ENCODE results near the gene EPAS1. TPM values are rescaled to one million over a fixed set of nuclear protein-coding genes. Genes with fewer than 3 reads are reported as not detected.

Gene EPAS1
- total RNA-seq, 2 experiments from 2014 or later: 4.2 to 5.4 TPM

DNA sequence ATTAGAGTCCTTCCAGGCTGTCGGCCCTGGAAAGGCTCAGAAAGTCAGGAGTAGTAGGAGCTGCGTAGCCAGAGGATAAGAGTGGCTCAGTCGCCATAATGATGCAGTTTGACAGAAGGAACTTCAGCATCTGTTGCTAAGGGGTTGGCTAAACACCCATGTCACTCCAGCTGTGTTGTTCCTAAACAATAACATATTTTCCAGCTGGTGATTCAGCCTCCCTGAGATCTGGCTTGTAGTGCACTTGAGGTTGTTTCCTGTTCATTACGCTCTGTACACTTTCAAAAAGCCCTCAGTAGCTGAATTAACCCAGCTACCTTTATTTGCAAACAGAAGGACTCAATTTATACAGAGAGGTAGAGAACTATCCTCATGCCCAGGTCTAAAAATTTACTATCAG lies 39.7 kb upstream of the EPAS1 start:
- no peak overlapping the region for H3K4me3 Mint-ChIP-seq
- no peaks in the 10 kb centered on the region for H3K4me1 Mint-ChIP-seq (ENCODE audit: low read depth)
- Histone ChIP-seq H3K27me3 (ENCODE audit: control insufficient read depth in 1 of 2, insufficient read depth in 2 of 2, low read length in 2 of 2) (no peaks in the 10 kb centered on the region), H3K9me3 (ENCODE audit: control insufficient read depth in 1 of 2, insufficient read depth in 1 of 2, low read length in 2 of 2) (no peaks in the 10 kb centered on the region), H3K4me3 (ENCODE audit: low read length) (no peak overlapping the region), H3K27ac (ENCODE audit: low read depth in 1 of 2, low read length in 2 of 2) (no peak overlapping the region), H3K4me1 (ENCODE audit: insufficient read depth, low read length) (no peaks in the 10 kb centered on the region), H3K36me3 (ENCODE audit: insufficient read depth, low read length) (no peaks in the 10 kb centered on the region)
- DNase-seq (no peak), ATAC-seq (ENCODE audit: poor library complexity) (no peak)
- CTCF ChIA-PET: no interaction called here
- intact Hi-C loops (cut with DNase I, micrococcal nuclease): no loop called here
- no peaks in the 10 kb centered on the region for H3K9me3 Mint-ChIP-seq
- no peak overlapping the region for H3K27ac Mint-ChIP-seq
- H3K27me3 Mint-ChIP-seq: no peaks in the 10 kb centered on the region
- no peaks in the 10 kb centered on the region for H3K36me3 Mint-ChIP-seq (ENCODE audit: low read depth)
- POLR2A ChIA-PET: no interaction called here
- TF ChIP-seq, protein P1, sequence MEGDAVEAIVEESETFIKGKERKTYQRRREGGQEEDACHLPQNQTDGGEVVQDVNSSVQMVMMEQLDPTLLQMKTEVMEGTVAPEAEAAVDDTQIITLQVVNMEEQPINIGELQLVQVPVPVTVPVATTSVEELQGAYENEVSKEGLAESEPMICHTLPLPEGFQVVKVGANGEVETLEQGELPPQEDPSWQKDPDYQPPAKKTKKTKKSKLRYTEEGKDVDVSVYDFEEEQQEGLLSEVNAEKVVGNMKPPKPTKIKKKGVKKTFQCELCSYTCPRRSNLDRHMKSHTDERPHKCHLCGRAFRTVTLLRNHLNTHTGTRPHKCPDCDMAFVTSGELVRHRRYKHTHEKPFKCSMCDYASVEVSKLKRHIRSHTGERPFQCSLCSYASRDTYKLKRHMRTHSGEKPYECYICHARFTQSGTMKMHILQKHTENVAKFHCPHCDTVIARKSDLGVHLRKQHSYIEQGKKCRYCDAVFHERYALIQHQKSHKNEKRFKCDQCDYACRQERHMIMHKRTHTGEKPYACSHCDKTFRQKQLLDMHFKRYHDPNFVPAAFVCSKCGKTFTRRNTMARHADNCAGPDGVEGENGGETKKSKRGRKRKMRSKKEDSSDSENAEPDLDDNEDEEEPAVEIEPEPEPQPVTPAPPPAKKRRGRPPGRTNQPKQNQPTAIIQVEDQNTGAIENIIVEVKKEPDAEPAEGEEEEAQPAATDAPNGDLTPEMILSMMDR (IDR thresholded peaks at IDR 0.05): no peak

- POLR2A ChIA-PET: no interaction called here
- H3K4me1 Mint-ChIP-seq (ENCODE audit: low read depth): no peaks in the 10 kb centered on the region
Measured at GRCh38 chr2:46257980-46258379, 39.2 kb upstream of the EPAS1 start.

DNA sequence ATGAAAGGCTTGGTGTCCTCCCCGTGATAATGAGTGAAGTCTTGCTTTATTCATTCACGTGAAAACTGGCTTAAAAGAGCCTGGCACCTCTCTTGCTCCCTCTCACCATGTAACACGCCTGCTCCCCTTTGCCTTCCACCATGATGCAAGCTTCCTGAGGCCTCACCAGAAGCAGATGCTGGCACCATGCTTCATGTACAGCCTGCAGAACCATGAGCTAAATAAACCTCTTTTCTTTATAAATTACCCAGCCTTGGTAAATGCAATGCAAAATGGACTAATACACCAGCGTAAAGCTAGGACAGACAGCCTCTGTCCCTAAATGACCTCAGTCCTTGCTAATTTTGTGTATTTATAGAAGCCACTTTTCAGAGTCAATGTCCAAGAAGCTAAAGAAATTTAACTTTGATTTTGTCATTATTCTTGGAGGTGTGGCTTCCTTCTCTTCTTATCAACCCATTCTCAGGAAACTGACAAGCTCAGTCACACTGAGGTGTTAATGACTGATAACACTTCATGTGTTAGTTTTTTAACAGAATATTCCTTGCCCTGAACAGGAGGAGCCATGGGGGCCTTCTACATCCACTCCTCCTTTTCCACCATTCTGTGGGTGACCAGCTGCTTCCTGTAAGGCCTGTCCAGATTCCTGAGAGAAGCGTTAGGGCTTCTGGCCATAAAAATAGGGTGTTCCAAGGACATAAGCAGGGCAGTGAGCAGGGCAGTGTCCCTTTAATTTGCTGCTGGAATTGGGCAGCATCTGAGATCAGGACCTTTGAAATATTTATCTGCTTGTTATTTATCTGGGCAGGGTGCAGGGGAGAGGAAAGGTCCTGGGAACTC lies 38.0 kb upstream of the EPAS1 start:
- no peak for ATAC-seq (ENCODE audit: poor library complexity)
- no peaks in the 10 kb centered on the region for H3K4me1 Mint-ChIP-seq (ENCODE audit: low read depth)
- no peaks in the 10 kb centered on the region for H3K27me3 ChIP-seq (ENCODE audit: control insufficient read depth in 1 of 2, insufficient read depth in 2 of 2, low read length in 2 of 2)
- no peaks in the 10 kb centered on the region for H3K36me3 Mint-ChIP-seq (ENCODE audit: low read depth)
- H3K27ac Mint-ChIP-seq: no peak overlapping the region
- H3K4me1 ChIP-seq (ENCODE audit: insufficient read depth, low read length): no peaks in the 10 kb centered on the region
- H3K27me3 Mint-ChIP-seq: no peaks in the 10 kb centered on the region
- CTCF ChIA-PET: no interaction called here
- no peak overlapping the region for H3K4me3 Mint-ChIP-seq
- no peaks in the 10 kb centered on the region for H3K9me3 Mint-ChIP-seq
- no peaks in the 10 kb centered on the region for H3K36me3 ChIP-seq (ENCODE audit: insufficient read depth, low read length)
- intact Hi-C loops (cut with DNase I, micrococcal nuclease): no loop called here
- H3K4me3 ChIP-seq (ENCODE audit: low read length): no peak overlapping the region
- no peak for DNase-seq
- H3K9me3 ChIP-seq (ENCODE audit: control insufficient read depth in 1 of 2, insufficient read depth in 1 of 2, low read length in 2 of 2): no peaks in the 10 kb centered on the region
- TF ChIP-seq, protein P1 (IDR thresholded peaks at IDR 0.05): no peak
- POLR2A ChIA-PET: no interaction called here
- H3K27ac ChIP-seq (ENCODE audit: low read depth in 1 of 2, low read length in 2 of 2): no peak overlapping the region

More at GRCh38 chr2:46257980-46258379, 39.2 kb upstream of the EPAS1 start:
- Mint-ChIP-seq H3K4me3 (no peak overlapping the region), H3K27me3 (no peaks in the 10 kb centered on the region), H3K36me3 (ENCODE audit: low read depth) (no peaks in the 10 kb centered on the region), H3K27ac (no peak overlapping the region), H3K9me3 (no peaks in the 10 kb centered on the region)
- Histone ChIP-seq H3K9me3 (ENCODE audit: control insufficient read depth in 1 of 2, insufficient read depth in 1 of 2, low read length in 2 of 2) (no peaks in the 10 kb centered on the region), H3K27ac (ENCODE audit: low read depth in 1 of 2, low read length in 2 of 2) (no peak overlapping the region), H3K4me1 (ENCODE audit: insufficient read depth, low read length) (no peaks in the 10 kb centered on the region), H3K4me3 (ENCODE audit: low read length) (no peak overlapping the region), H3K36me3 (ENCODE audit: insufficient read depth, low read length) (no peaks in the 10 kb centered on the region), H3K27me3 (ENCODE audit: control insufficient read depth in 1 of 2, insufficient read depth in 2 of 2, low read length in 2 of 2) (no peaks in the 10 kb centered on the region)
- ATAC-seq (ENCODE audit: poor library complexity) (no peak), DNase-seq (no peak)
- CTCF ChIA-PET: no interaction called here
- intact Hi-C loops (cut with DNase I, micrococcal nuclease): no loop called here
- TF ChIP-seq, protein P1 (IDR thresholded peaks at IDR 0.05): no peak

Measured in CD4-positive, alpha-beta T cell (primary cell).